ENCODE data around the gene POMGNT1.

Gene POMGNT1

DNA sequence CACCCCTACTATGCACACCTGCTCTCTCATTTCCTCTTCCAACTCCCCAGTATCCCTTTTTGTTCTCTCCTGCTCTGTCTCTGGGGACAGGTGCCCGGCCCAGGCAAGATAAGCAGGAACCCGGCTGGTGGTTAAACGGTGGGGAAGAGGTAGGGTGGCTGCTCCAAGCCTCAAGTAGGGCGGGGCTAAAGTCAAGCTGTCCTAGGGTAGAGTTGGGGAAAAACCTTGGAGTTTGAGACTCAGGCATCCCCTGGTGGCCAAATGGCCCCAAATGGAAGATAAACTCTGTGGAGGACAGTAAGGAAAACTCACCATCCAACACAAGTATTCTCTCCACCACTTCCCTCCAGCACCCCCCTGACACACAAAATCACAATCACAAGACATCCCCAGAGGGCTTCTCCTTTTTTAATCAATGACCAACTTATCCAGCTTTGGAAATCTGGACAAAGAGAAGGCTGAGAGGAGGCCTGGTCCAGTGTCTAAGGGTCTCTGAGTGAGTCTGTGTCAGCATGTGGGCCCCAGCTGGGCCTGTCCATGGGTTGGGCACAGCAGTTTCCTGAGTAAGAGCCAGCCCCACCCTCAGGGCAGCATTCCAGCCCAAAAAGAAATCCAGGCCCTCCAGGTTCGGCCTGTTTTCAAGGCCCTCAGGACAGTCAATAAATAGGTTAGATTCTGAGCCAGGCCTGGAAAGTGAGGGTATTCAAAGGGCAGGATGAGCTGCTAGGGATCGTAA lies 9.8 kb downstream of the POMGNT1 start:
- TF ChIP-seq CTCF (IDR thresholded peaks at IDR 0.05; ENCODE audit: low read depth, low read length) (no peak), MYC (IDR thresholded peaks at IDR 0.05; ENCODE audit: low read depth, low read length) (no peak), POLR2A (IDR thresholded peaks at IDR 0.05; ENCODE audit: extremely low read depth, insufficient read length) (no peak)
- TF ChIP-seq, protein P1, sequence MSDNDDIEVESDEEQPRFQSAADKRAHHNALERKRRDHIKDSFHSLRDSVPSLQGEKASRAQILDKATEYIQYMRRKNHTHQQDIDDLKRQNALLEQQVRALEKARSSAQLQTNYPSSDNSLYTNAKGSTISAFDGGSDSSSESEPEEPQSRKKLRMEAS (IDR thresholded peaks at IDR 0.05; ENCODE audit: low read depth, low read length), result no peak
- no peak for DNase-seq (ENCODE audit: low read depth)

GRCh38 chr1:46187106-46187869 lies 10.9 kb downstream of the POMGNT1 start:
- no peak overlapping the region for H3K4me3 ChIP-seq (ENCODE audit: low read depth, low read length)
- TF ChIP-seq, protein P1 (IDR thresholded peaks at IDR 0.05; ENCODE audit: low read depth, low read length), result no peak
- no peak for TF ChIP-seq CTCF (IDR thresholded peaks at IDR 0.05; ENCODE audit: low read depth, low read length)
- no peak for TF ChIP-seq POLR2A (IDR thresholded peaks at IDR 0.05; ENCODE audit: extremely low read depth, insufficient read length)
- no peak for TF ChIP-seq MYC (IDR thresholded peaks at IDR 0.05; ENCODE audit: low read depth, low read length)
- no peak for DNase-seq (ENCODE audit: low read depth)

More for the DNA sequence above, 9.8 kb downstream of the POMGNT1 start:
- H3K4me3 ChIP-seq (ENCODE audit: low read depth, low read length), result no peak overlapping the region

DNA sequence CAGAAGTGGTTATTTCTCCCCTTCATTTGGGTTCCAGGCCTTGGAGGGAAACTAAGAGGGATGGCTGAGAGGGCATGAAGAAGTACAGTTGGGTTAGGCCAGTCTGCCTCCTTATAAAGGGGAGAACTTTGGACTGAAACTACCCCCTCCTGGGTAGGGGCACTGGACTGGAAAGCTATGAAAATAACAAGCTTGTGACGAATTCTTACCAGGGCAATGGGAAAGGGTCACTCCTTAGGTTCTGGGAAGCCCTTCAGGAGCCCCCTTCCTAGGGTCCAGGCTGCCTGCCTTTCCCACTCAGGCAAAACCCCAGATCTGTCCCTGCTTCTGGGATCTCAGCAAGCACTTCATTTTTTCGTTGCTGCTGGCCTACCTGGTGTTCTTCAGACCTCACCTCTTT lies 12.2 kb downstream of the POMGNT1 start:
- no peak for TF ChIP-seq MYC (IDR thresholded peaks at IDR 0.05; ENCODE audit: low read depth, low read length)
- no peak for TF ChIP-seq POLR2A (IDR thresholded peaks at IDR 0.05; ENCODE audit: extremely low read depth, insufficient read length)
- H3K4me3 ChIP-seq (ENCODE audit: low read depth, low read length), result no peak overlapping the region
- DNase-seq (ENCODE audit: low read depth), result no peak

GRCh38 chr1:46184920-46185658 lies 13.1 kb downstream of the POMGNT1 start:
- TF ChIP-seq POLR2A (IDR thresholded peaks at IDR 0.05; ENCODE audit: extremely low read depth, insufficient read length) (no peak), MYC (IDR thresholded peaks at IDR 0.05; ENCODE audit: low read depth, low read length) (no peak), CTCF (IDR thresholded peaks at IDR 0.05; ENCODE audit: low read depth, low read length) (no peak)
- TF ChIP-seq, protein P1 (IDR thresholded peaks at IDR 0.05; ENCODE audit: low read depth, low read length), result no peak
- no peak for DNase-seq (ENCODE audit: low read depth)
- no peak overlapping the region for H3K4me3 ChIP-seq (ENCODE audit: low read depth, low read length)

GRCh38 chr1:46183926-46184557 lies 14.2 kb downstream of the POMGNT1 start:
- TF ChIP-seq POLR2A (IDR thresholded peaks at IDR 0.05; ENCODE audit: extremely low read depth, insufficient read length) (no peak), MYC (IDR thresholded peaks at IDR 0.05; ENCODE audit: low read depth, low read length) (no peak), CTCF (IDR thresholded peaks at IDR 0.05; ENCODE audit: low read depth, low read length) (no peak)
- TF ChIP-seq, protein P1 (IDR thresholded peaks at IDR 0.05; ENCODE audit: low read depth, low read length), result no peak
- no peak for DNase-seq (ENCODE audit: low read depth)
- no peak overlapping the region for H3K4me3 ChIP-seq (ENCODE audit: low read depth, low read length)
